H1 (cell line): ENCODE results near the gene PRKN. TPM values are rescaled to one million over a fixed set of nuclear protein-coding genes. Genes with fewer than 3 reads are reported as not detected.

Experiments used
- CTCF ChIA-PET: fragments of 300-600 bp; sonication (Branson Sonifier 250); formaldehyde crosslinking; loops from one replicate; lab custom pipeline; 2021; ENCODE audit not compliant: partially characterized antibody; lab: Charles Lee
- POLR2A ChIA-PET: fragments of 300-600 bp; sonication (Branson Sonifier 250); formaldehyde crosslinking; loops from one replicate; lab custom pipeline; 2021; ENCODE audit warnings: inconsistent platforms; ENCODE audit not compliant: partially characterized antibody; lab: Charles Lee
- DNase-seq, 2 experiments: peaks; one replicate each; pipeline versions ENCODE4 v3.0.0 to v3.0.0-alpha.2; 2010 to 2022; ENCODE audit warnings: low spot score in 2 of 2, low read depth in 1 of 2, mixed read lengths in 1 of 2
- FAIRE-seq: peaks from 2 replicates; lab custom pipeline; 2011; peaks lifted over from hg19 to GRCh38; lab: Jason Lieb, UNC
- H2AFZ ChIP-seq: 2 replicates; pipeline ENCODE4 v1.8.1; 2012; ENCODE audit warnings: low read length, inconsistent platforms
- H2AK5ac ChIP-seq: 2 replicates; pipeline ENCODE4 v1.6.1; 2013; ENCODE audit warnings: low read depth, low read length
- H2BK120ac ChIP-seq: replicated peaks from 2 replicates; pipeline ENCODE3; 2013; ENCODE audit warnings: low read depth, low read length, inconsistent platforms
- H2BK12ac ChIP-seq: 2 replicates; pipeline ENCODE4 v1.6.1; 2013; ENCODE audit warnings: low read depth, low read length
- H2BK15ac ChIP-seq: 2 replicates; pipeline ENCODE4 v1.6.1; 2013; ENCODE audit warnings: low read length
- H2BK20ac ChIP-seq: 2 replicates; pipeline ENCODE4 v1.6.1; 2013; ENCODE audit warnings: low read length
- H2BK5ac ChIP-seq: 2 replicates; pipeline ENCODE4 v1.6.1; 2013; ENCODE audit warnings: low read depth, low read length
- H3K14ac ChIP-seq: 2 replicates; pipeline ENCODE4 v1.6.1; 2013; ENCODE audit warnings: inconsistent platforms; ENCODE audit not compliant: insufficient read length
- H3K18ac ChIP-seq: 2 replicates; pipeline ENCODE4 v1.6.1; 2013; ENCODE audit warnings: low read length; ENCODE audit errors: extremely low read depth
- H3K23ac ChIP-seq: 2 replicates; pipeline ENCODE4 v1.6.1; 2013; ENCODE audit warnings: inconsistent platforms; ENCODE audit not compliant: insufficient read length
- H3K23me2 ChIP-seq: 2 replicates; pipeline ENCODE4 v1.6.1; 2013; ENCODE audit warnings: low read depth, low read length
- H3K27ac ChIP-seq: 2 replicates; pipeline ENCODE4 v1.6.1; 2011; ENCODE audit warnings: low read depth, low read length, inconsistent platforms
- H3K27me3 ChIP-seq, 4 experiments: replicated peaks in 1 of 4; 1 replicate in 1 of 4; 2 replicates in 3 of 4; pipeline versions ENCODE4 v1.6.1 to v1.8.1; 2011 to 2013; ENCODE audit warnings: low read length in 3 of 4, mild to moderate bottlenecking in 3 of 4, inconsistent platforms in 2 of 4, mixed read lengths in 2 of 4, moderate library complexity in 1 of 4; ENCODE audit not compliant: control insufficient read depth in 3 of 4, insufficient read depth in 3 of 4; ENCODE audit errors: extremely low read depth in 1 of 4
- H3K36me3 ChIP-seq, 4 experiments: 2 replicates each; pipeline versions ENCODE4 v1.6.1 to v1.8.1; 2011 to 2013; ENCODE audit warnings: mild to moderate bottlenecking in 4 of 4, low read length in 3 of 4, moderate library complexity in 2 of 4, control low read depth in 1 of 4, inconsistent platforms in 1 of 4; ENCODE audit not compliant: insufficient read depth in 4 of 4, control insufficient read depth in 2 of 4
- H3K4ac ChIP-seq: replicated peaks from 2 replicates; pipeline ENCODE3; 2013; ENCODE audit warnings: low read length, low read depth, mixed read lengths, inconsistent platforms; ENCODE audit not compliant: insufficient read length
- H3K4me1 ChIP-seq, 4 experiments: replicated peaks in 1 of 4; 1 replicate in 1 of 4; 2 replicates in 3 of 4; pipeline versions ENCODE4 v1.6.1 to v1.8.1; 2011 to 2013; ENCODE audit warnings: low read length in 3 of 4, inconsistent platforms in 2 of 4, mixed read lengths in 1 of 4; ENCODE audit not compliant: insufficient read depth in 4 of 4, control insufficient read depth in 3 of 4
- H3K4me2 ChIP-seq, 2 experiments: 2 replicates each; pipeline versions ENCODE4 v1.6.1 to v1.8.1; 2011 to 2013; ENCODE audit warnings: low read depth in 2 of 2, low read length in 2 of 2, control low read depth in 1 of 2, inconsistent platforms in 1 of 2, mild to moderate bottlenecking in 1 of 2; ENCODE audit not compliant: insufficient read depth in 1 of 2
- H3K4me3 ChIP-seq, 4 experiments: fragments of 200-600, 300-600 bp in 1 of 4; sonication (generic), shearing (Covaris generic), sonication (Bioruptor Twin) in 1 of 4; 2 replicates each; pipeline versions ENCODE4 v1.5.1 to v1.8.1; 2011 to 2016; ENCODE audit warnings: low read length in 4 of 4, low read depth in 3 of 4, control low read depth in 2 of 4, inconsistent platforms in 2 of 4, mild to moderate bottlenecking in 2 of 4, mixed read lengths in 1 of 4, moderate library complexity in 1 of 4; ENCODE audit not compliant: insufficient read depth in 2 of 4; ENCODE audit errors: extremely low read depth in 1 of 4
- H3K56ac ChIP-seq: replicated peaks from 2 replicates; pipeline ENCODE3; 2013; ENCODE audit warnings: low read depth, mild to moderate bottlenecking, mixed read lengths, low read length, inconsistent platforms; ENCODE audit not compliant: insufficient read length
- H3K79me1 ChIP-seq: 2 replicates; pipeline ENCODE4 v1.6.1; 2013; ENCODE audit warnings: low read depth, low read length, control low read depth
- H3K79me2 ChIP-seq, 2 experiments: 2 replicates each; pipeline versions ENCODE4 v1.6.1 to v1.8.1; 2012 to 2013; ENCODE audit warnings: low read length in 2 of 2, mild to moderate bottlenecking in 2 of 2, inconsistent platforms in 1 of 2; ENCODE audit not compliant: insufficient read depth in 2 of 2, control insufficient read depth in 1 of 2
- H3K9ac ChIP-seq, 4 experiments: replicated peaks in 1 of 4; 1 replicate in 1 of 4; 2 replicates in 3 of 4; pipeline versions ENCODE4 v1.6.1 to v1.8.1; 2011 to 2013; ENCODE audit warnings: low read depth in 3 of 4, low read length in 3 of 4, control low read depth in 2 of 4, mild to moderate bottlenecking in 2 of 4, moderate library complexity in 2 of 4, inconsistent platforms in 1 of 4; ENCODE audit errors: extremely low read depth in 1 of 4
- H3K9me3 ChIP-seq, 2 experiments: 2 replicates each; pipeline versions ENCODE4 v1.6.1 to v1.8.1; 2012 to 2013; ENCODE audit warnings: mild to moderate bottlenecking in 2 of 2, moderate library complexity in 2 of 2, control low read depth in 1 of 2, inconsistent platforms in 1 of 2, low read depth in 1 of 2, low read length in 1 of 2, mixed read lengths in 1 of 2; ENCODE audit not compliant: insufficient read depth in 2 of 2
- H4K20me1 ChIP-seq, 2 experiments: replicated peaks in 1 of 2; 2 replicates each; pipeline versions ENCODE3 to v1.8.1; 2011 to 2013; ENCODE audit warnings: inconsistent platforms in 2 of 2, low read length in 2 of 2, mild to moderate bottlenecking in 1 of 2; ENCODE audit not compliant: insufficient read depth in 2 of 2, control insufficient read depth in 1 of 2
- H4K5ac ChIP-seq: 2 replicates; pipeline ENCODE4 v1.6.1; 2013; ENCODE audit warnings: low read length, low read depth, mixed read lengths, inconsistent platforms; ENCODE audit not compliant: insufficient read length
- H4K8ac ChIP-seq: 2 replicates; pipeline ENCODE4 v1.8.0; 2013; ENCODE audit warnings: mild to moderate bottlenecking, moderate library complexity, low read length, inconsistent platforms; ENCODE audit not compliant: insufficient read depth; ENCODE audit errors: extremely low read depth
- H4K91ac ChIP-seq: replicated peaks from 2 replicates; pipeline ENCODE3; 2013; ENCODE audit warnings: low read length, mixed read lengths, inconsistent platforms; ENCODE audit not compliant: insufficient read length
- ATF2 ChIP-seq: IDR thresholded peaks from 2 replicates; pipeline ENCODE4 v1.6.1; 2012; ENCODE audit warnings: low read length, inconsistent platforms
- BCL11A ChIP-seq, 2 experiments: IDR thresholded peaks; one replicate each; pipeline ENCODE4 v1.6.1; 2011; ENCODE audit warnings: low read depth in 2 of 2, low read length in 2 of 2, mild to moderate bottlenecking in 2 of 2
- CHD1 ChIP-seq: IDR thresholded peaks from 2 replicates; pipeline ENCODE4 v1.6.1; 2012; ENCODE audit warnings: low read depth, low read length, improper control_type of control experiment
- CHD2 ChIP-seq: IDR thresholded peaks from 2 replicates; pipeline ENCODE4 v1.6.1; 2012; ENCODE audit warnings: low read length, improper control_type of control experiment
- KDM5A ChIP-seq: fragments of 200-600 bp; IDR thresholded peaks from 2 replicates; pipeline ENCODE4 v1.7.1; 2012; ENCODE audit warnings: mild to moderate bottlenecking, low read length, inconsistent platforms, mixed read lengths
- MAX ChIP-seq: IDR thresholded peaks from 2 replicates; pipeline ENCODE4 v1.6.1; 2012; ENCODE audit warnings: inconsistent platforms
- NRF1 ChIP-seq: IDR thresholded peaks from 2 replicates; pipeline ENCODE4 v1.6.1; 2011; ENCODE audit warnings: mild to moderate bottlenecking, low read depth, low read length, improper control_type of control experiment
- POLR2A ChIP-seq, 2 experiments: IDR thresholded peaks; 1 replicate in 1 of 2; 2 replicates in 1 of 2; pipeline ENCODE4 v1.6.1; 2011; ENCODE audit warnings: low read depth in 2 of 2, low read length in 2 of 2, mild to moderate bottlenecking in 2 of 2; ENCODE audit errors: control extremely low read depth in 1 of 2
- POU5F1 ChIP-seq: IDR thresholded peaks from 2 replicates; pipeline ENCODE4 v1.6.1; 2011; ENCODE audit warnings: low read depth, mild to moderate bottlenecking, low read length, moderate library complexity
- SIX5 ChIP-seq: IDR thresholded peaks from 2 replicates; pipeline ENCODE4 v1.6.1; 2011; ENCODE audit warnings: mild to moderate bottlenecking, low read depth, low read length
- SP2 ChIP-seq: IDR thresholded peaks from 2 replicates; pipeline ENCODE4 v1.6.1; 2012; ENCODE audit warnings: mild to moderate bottlenecking, low read length, inconsistent platforms
- SUZ12 ChIP-seq: fragments of 200-600 bp; sonication (generic); IDR thresholded peaks from 2 replicates; pipeline ENCODE4 v1.6.1; 2012; ENCODE audit warnings: mild to moderate bottlenecking, inconsistent platforms, low read length, moderate library complexity, mixed read lengths
- TAF7 ChIP-seq: optimal IDR thresholded peaks from 2 replicates; pipeline ENCODE3; 2011; ENCODE audit warnings: low read depth, mild to moderate bottlenecking, inconsistent platforms, low read length, moderate library complexity, borderline replicate concordance
- WGBS, 2 experiments: shearing (Covaris generic) in 1 of 2; methylation state at CpG; one replicate each; pipeline versions ENCODE4 v1.1.6 to v1.1.7; 2013 to 2015; ENCODE audit warnings: low lambda C conversion rate in 2 of 2, mixed read lengths in 2 of 2, inconsistent platforms in 1 of 2, low coverage in 1 of 2, missing lambda C conversion rate in 1 of 2; ENCODE audit not compliant: insufficient replicate concordance in 2 of 2, insufficient coverage in 1 of 2, insufficient read length in 1 of 2; ENCODE audit errors: extremely low coverage in 1 of 2, missing lambda C conversion rate in 1 of 2; 5-methylcytosine and 5-hydroxymethylcytosine counted together
- polyA plus RNA-seq, 7 experiments: library from polyadenylated mRNA; depleted of rRNA in 3 of 7; stranded (reverse) in 5 of 7; unstranded in 2 of 7; fragments of >200 nt in 5 of 7; fragments of 200-250 nt in 2 of 7; gene quantifications; 1 replicate in 5 of 7; 2 replicates in 1 of 7; 4 replicates in 1 of 7; pipeline versions ENCODE4 v1.2.1 to v1.2.3, GENCODE V29; 2011 to 2013; ENCODE audit warnings: missing spikeins in 2 of 7, mixed read lengths in 2 of 7
- total RNA-seq: library from RNA; stranded (reverse); fragmentation: NEBNext Ultra II Directional; extraction: Animal tissue kit (Norgen Biotek cat#: 25700); gene quantifications from 2 replicates; pipeline ENCODE4 v1.2.1, GENCODE V29; 2021

PRKN gene
- total and polyA plus RNA-seq, 2 of the 8 experiments (the other 6 are each of a cell fraction or from before 2014, with no cell fraction given): 0.13 to 0.29 TPM

GRCh38 chr6:161487694-161488093, 1239.9 kb downstream of the PRKN start:
- Histone ChIP-seq H3K4me3 (no peak overlapping the region), H3K14ac (no peak overlapping the region), H3K4me1 (no peaks in the 10 kb centered on the region; a peak in 1 of 7 replicates), H3K23ac (no peak overlapping the region), H2BK15ac (no peak overlapping the region), H2BK120ac (no peak overlapping the region), H3K23me2 (no peaks in the 10 kb centered on the region), H2BK12ac (no peak overlapping the region), H2BK5ac (no peak overlapping the region), H3K27me3 (no peaks in the 10 kb centered on the region), H3K4me2 (no peak overlapping the region), H4K5ac (no peak overlapping the region), H3K27ac (no peak overlapping the region), H3K56ac (no peak overlapping the region), H4K8ac (no peak overlapping the region), H3K9ac (no peak overlapping the region), H3K79me1 (no peaks in the 10 kb centered on the region), H4K20me1 (no peaks in the 10 kb centered on the region), H2BK20ac (no peak overlapping the region), H2AK5ac (no peak overlapping the region), H3K9me3 (no peaks in the 10 kb centered on the region), H3K36me3 (no peaks in the 10 kb centered on the region), H3K79me2 (no peaks in the 10 kb centered on the region), H3K4ac (no peak overlapping the region), H3K18ac (no peak overlapping the region), H4K91ac (no peak overlapping the region), H2AFZ (no peak overlapping the region)
- FAIRE-seq: no peak
- DNase-seq: no peak
- WGBS, 2 experiments: 90 to 100% methylated on average over 1 to 5 of the region's 5 CpGs
- ChIA-PET CTCF (interaction anchor here (2.4 kb wide), 1 partner anchor 69 kb away, joined by 11 read pairs; no protein-coding TSS in a partner anchor), POLR2A (no interaction called here)
- TF ChIP-seq POLR2A (IDR thresholded peaks at IDR 0.05; ENCODE audit: control extremely low read depth in 1 of 2, low read depth in 2 of 2, low read length in 2 of 2) (no peak), NRF1 (no peak), SUZ12 (no peak), TAF7 (no peak), BCL11A (IDR thresholded peaks at IDR 0.05; ENCODE audit: low read depth in 2 of 2, low read length in 2 of 2) (no peak), CHD2 (no peak), CHD1 (no peak), SP2 (no peak), SIX5 (no peak), POU5F1 (no peak), KDM5A (no peak), MAX (no peak), ATF2 (no peak)
